Activated CD8-positive, alpha-beta T cell treated with anti-CD3 and anti-CD28 coated beads, Interleukin-2, amount 10 ng/mL, durations not matched to agents 7 days and 5 days (primary cell): Measurements from ENCODE around the gene ADH4. TPM values are rescaled to one million over a fixed set of nuclear protein-coding genes. Genes with fewer than 3 reads are reported as not detected.

Experiments
- ATAC-seq: fragments of 150-1000 bp; cut with Tn5 transposase; one replicate; pipeline ENCODE4 v1.10.0; 2021; ENCODE audit warnings: moderate library complexity
- CTCF ChIA-PET: fragments of 350-600 bp; sonication (Branson Sonifier 250); formaldehyde crosslinking; loops from one replicate; lab custom pipeline; 2021; ENCODE audit warnings: antibody characterized with exemption; lab: Charles Lee
- POLR2A ChIA-PET: fragments of 350-600 bp; sonication (Branson Sonifier 250); formaldehyde crosslinking; loops from one replicate; lab custom pipeline; 2021; ENCODE audit warnings: antibody characterized with exemption; lab: Charles Lee
- DNase-seq: peaks from one replicate; pipeline ENCODE4 v3.0.0-alpha.2; 2020
- H3K27ac Mint-ChIP-seq: one replicate; pipeline ENCODE4 v1.8.0; 2021; ENCODE audit warnings: mild to moderate bottlenecking, mixed read lengths
- H3K27me3 Mint-ChIP-seq: one replicate; pipeline ENCODE4 v1.8.0; 2021; ENCODE audit warnings: low read depth, mixed read lengths
- H3K36me3 Mint-ChIP-seq: one replicate; pipeline ENCODE4 v1.8.0; 2021; ENCODE audit warnings: low read depth, mixed read lengths
- H3K4me1 Mint-ChIP-seq: one replicate; pipeline ENCODE4 v1.8.0; 2021; ENCODE audit warnings: low read depth, mixed read lengths
- H3K4me3 Mint-ChIP-seq: one replicate; pipeline ENCODE4 v1.8.0; 2021; ENCODE audit warnings: mild to moderate bottlenecking, mixed read lengths
- H3K9me3 Mint-ChIP-seq: one replicate; pipeline ENCODE4 v1.8.0; 2022; ENCODE audit warnings: mixed read lengths; ENCODE audit not compliant: insufficient read depth
- total RNA-seq, 2 experiments: library from RNA; stranded (reverse); gene quantifications; one replicate each; pipeline ENCODE4 v1.2.3, GENCODE V29; 2021

ADH4 gene
- total RNA-seq, 2 experiments from 2014 or later, result not detected

DNA sequence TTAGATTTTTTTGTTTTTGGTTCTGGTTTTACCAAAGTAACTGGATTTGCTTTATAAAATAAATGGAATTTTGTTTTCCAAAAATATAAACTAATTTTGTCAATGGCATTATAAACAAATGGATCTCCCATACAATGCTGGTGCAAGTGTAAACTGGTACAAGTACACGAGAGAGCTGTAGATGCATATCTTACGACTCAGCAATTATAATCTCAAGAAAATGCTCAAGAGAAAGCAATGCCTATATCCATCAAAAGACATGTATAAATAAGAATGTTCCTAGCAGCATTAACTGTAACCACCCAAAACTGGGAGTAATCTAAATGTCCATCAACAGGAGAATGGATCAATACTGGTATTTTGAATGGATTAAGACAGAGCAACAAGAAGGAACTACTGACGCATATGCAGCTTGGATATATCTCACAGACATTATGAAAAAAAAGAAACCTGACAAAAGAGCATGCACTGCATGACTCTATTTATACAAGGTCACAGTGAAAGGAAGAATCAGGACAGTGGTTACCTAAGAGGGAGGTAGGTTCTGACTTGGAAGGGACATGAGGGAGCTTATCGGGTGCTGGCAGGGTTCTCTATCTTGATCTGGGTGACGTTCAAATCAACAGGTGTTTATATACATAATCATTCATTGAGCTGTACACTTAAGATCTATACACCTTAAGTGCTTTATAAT is 65.0 kb downstream of the ADH4 start:
- CTCF ChIA-PET, result interaction anchor here (1.1 kb wide), 1 partner anchor 23 kb away, joined by 7 read pairs; no protein-coding TSS in a partner anchor
- Mint-ChIP-seq H3K27ac (no peak overlapping the region), H3K36me3 (peaks cover 63% of the 10 kb centered on the region), H3K4me3 (no peak overlapping the region), H3K4me1 (peaks cover 6% of the 10 kb centered on the region), H3K27me3 (no peaks in the 10 kb centered on the region), H3K9me3 (no peaks in the 10 kb centered on the region)
- DNase-seq (no peak), ATAC-seq (no peak)
- POLR2A ChIA-PET, result interaction anchor here (0.7 kb wide), 1 partner anchor 9 kb away, joined by 3 read pairs; no protein-coding TSS in a partner anchor

DNA sequence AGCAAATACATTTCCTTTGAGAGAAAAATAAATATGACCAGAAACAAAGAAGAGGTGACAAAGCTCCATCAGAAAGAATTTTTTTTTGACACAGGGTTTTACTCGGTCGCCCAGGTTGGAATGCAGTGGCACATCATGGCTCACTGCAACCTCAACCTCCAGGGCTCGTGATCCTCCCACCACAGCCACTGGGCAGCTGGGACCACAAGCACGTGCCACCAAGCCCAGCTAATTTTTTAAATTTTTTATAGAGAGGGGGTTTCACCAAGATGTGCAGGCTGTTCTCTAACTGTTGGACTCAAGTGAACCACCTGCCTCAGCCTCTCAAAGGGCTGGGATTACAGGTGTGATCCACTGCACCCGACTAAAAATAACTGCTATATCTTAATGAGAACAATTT is 65.8 kb downstream of the ADH4 start:
- DNase-seq (no peak), ATAC-seq (no peak)
- ChIA-PET CTCF (interaction anchor here (1.1 kb wide), 1 partner anchor 83 kb away, joined by 3 read pairs; the partner anchor contains the start of gene METAP1), POLR2A (interaction anchor here (0.9 kb wide), 1 partner anchor 10 kb away, joined by 4 read pairs; no protein-coding TSS in a partner anchor)
- H3K27me3 Mint-ChIP-seq, result no peaks in the 10 kb centered on the region
- H3K9me3 Mint-ChIP-seq, result no peaks in the 10 kb centered on the region
- H3K36me3 Mint-ChIP-seq, result peaks cover 63% of the 10 kb centered on the region
- H3K4me1 Mint-ChIP-seq, result peaks cover 2% of the 10 kb centered on the region
- no peak overlapping the region for H3K27ac Mint-ChIP-seq
- no peak overlapping the region for H3K4me3 Mint-ChIP-seq

GRCh38 chr4:99077177-99077576 is 66.9 kb downstream of the ADH4 start:
- DNase-seq (no peak), ATAC-seq (no peak)
- CTCF ChIA-PET, result interaction anchor here (1.1 kb wide), 1 partner anchor 82 kb away, joined by 3 read pairs; the partner anchor contains the start of gene METAP1
- H3K4me3 Mint-ChIP-seq, result no peak overlapping the region
- POLR2A ChIA-PET, result no interaction called here
- H3K9me3 Mint-ChIP-seq, result no peaks in the 10 kb centered on the region
- peaks cover 1% of the 10 kb centered on the region for H3K4me1 Mint-ChIP-seq
- no peaks in the 10 kb centered on the region for H3K27me3 Mint-ChIP-seq
- no peak overlapping the region for H3K27ac Mint-ChIP-seq
- H3K36me3 Mint-ChIP-seq, result peaks cover 67% of the 10 kb centered on the region

GRCh38 chr4:99076292-99076976 is 67.7 kb downstream of the ADH4 start:
- Mint-ChIP-seq H3K27me3 (no peaks in the 10 kb centered on the region), H3K27ac (no peak overlapping the region), H3K9me3 (no peaks in the 10 kb centered on the region), H3K36me3 (peaks cover 66% of the 10 kb centered on the region), H3K4me3 (no peak overlapping the region), H3K4me1 (no peaks in the 10 kb centered on the region)
- POLR2A ChIA-PET, result no interaction called here
- CTCF ChIA-PET, result interaction anchor here (4.2 kb wide), 1 partner anchor 20 kb away, joined by 21 read pairs; no protein-coding TSS in a partner anchor
- no peak for DNase-seq
- ATAC-seq, result no peak

GRCh38 chr4:99074816-99075215 is 69.3 kb downstream of the ADH4 start:
- ATAC-seq (no peak), DNase-seq (no peak)
- ChIA-PET CTCF (interaction anchor here (1.8 to 4.2 kb wide), 2 partner anchors 19 to 80 kb away, joined by 7 to 21 read pairs; partner anchors contain the start of gene METAP1), POLR2A (interaction anchor here (0.6 kb wide), 1 partner anchor 627 kb away, joined by 3 read pairs; no protein-coding TSS in a partner anchor)
- Mint-ChIP-seq H3K9me3 (no peaks in the 10 kb centered on the region), H3K4me3 (no peak overlapping the region), H3K27ac (no peak overlapping the region), H3K27me3 (no peaks in the 10 kb centered on the region), H3K4me1 (no peaks in the 10 kb centered on the region), H3K36me3 (peaks cover 62% of the 10 kb centered on the region)

Other genes starting within 250 kb of the ADH4 start
- gene EIF4E, start 215.2 kb downstream of the ADH4 start, total RNA-seq, result 100 to 1,000 TPM; 103 to 105 TPM
- gene METAP1, start 148.6 kb downstream of the ADH4 start, total RNA-seq, result 10 to 100 TPM; 47.3 to 58.7 TPM
- 100 to 1,000 TPM; 107 to 113 TPM for gene ADH5, start 55.5 kb downstream of the ADH4 start, total RNA-seq
- not detected for gene ADH6, start 74.9 kb upstream of the ADH4 start, total RNA-seq
- not detected for gene ADH1A, start 146.7 kb upstream of the ADH4 start, total RNA-seq
- gene ADH1B, start 177.1 kb upstream of the ADH4 start, total RNA-seq, result not detected
- not detected for gene ADH1C, start 208.4 kb upstream of the ADH4 start, total RNA-seq